Effector memory CD4-positive, alpha-beta T cell (primary cell): Measurements from ENCODE around the gene ELAVL2.

Source experiments
- DNase-seq, 3 donors: peaks; one replicate each; pipeline ENCODE4 v3.0.0-alpha.2; 2020
- H3K27ac ChIP-seq: 2 replicates; pipeline ENCODE4 v1.7.0; 2013; ENCODE audit warnings: mild to moderate bottlenecking, low read length, moderate library complexity; ENCODE audit not compliant: insufficient read depth, poor library complexity, severe bottlenecking
- H3K27me3 ChIP-seq: replicated peaks from 2 replicates; pipeline ENCODE4 v1.7.0; 2013; ENCODE audit warnings: mild to moderate bottlenecking, low read length; ENCODE audit not compliant: insufficient read depth, control insufficient read depth, poor library complexity, severe bottlenecking
- H3K36me3 ChIP-seq: 2 replicates; pipeline ENCODE4 v1.7.0; 2013; ENCODE audit warnings: mild to moderate bottlenecking, low read length, moderate library complexity; ENCODE audit not compliant: control insufficient read depth, insufficient read depth
- H3K4me1 ChIP-seq: 2 replicates; pipeline ENCODE4 v1.7.0; 2013; ENCODE audit warnings: low read length, mild to moderate bottlenecking; ENCODE audit not compliant: control insufficient read depth, insufficient read depth, poor library complexity, severe bottlenecking
- H3K4me3 ChIP-seq: 2 replicates; pipeline ENCODE4 v1.7.0; 2013; ENCODE audit warnings: low read length, low read depth, mild to moderate bottlenecking; ENCODE audit not compliant: insufficient read depth, poor library complexity, severe bottlenecking
- H3K9me3 ChIP-seq: 2 replicates; pipeline ENCODE4 v1.7.0; 2013; ENCODE audit warnings: mild to moderate bottlenecking, low read length, moderate library complexity; ENCODE audit not compliant: control insufficient read depth

ELAVL2 gene

GRCh38 chr9:23830929-23831730 lies 5.1 kb upstream of the ELAVL2 start:
- H3K4me1 ChIP-seq: no peaks in the 10 kb centered on the region
- DNase-seq: no peak
- H3K27me3 ChIP-seq: no peaks in the 10 kb centered on the region
- H3K27ac ChIP-seq: no peak overlapping the region
- H3K4me3 ChIP-seq: no peak overlapping the region
- no peaks in the 10 kb centered on the region for H3K9me3 ChIP-seq
- H3K36me3 ChIP-seq: no peaks in the 10 kb centered on the region

- Histone ChIP-seq H3K9me3 (no peaks in the 10 kb centered on the region), H3K27me3 (no peaks in the 10 kb centered on the region), H3K4me3 (no peak overlapping the region), H3K27ac (no peak overlapping the region), H3K4me1 (no peaks in the 10 kb centered on the region), H3K36me3 (no peaks in the 10 kb centered on the region)
- no peak for DNase-seq
Observed at GRCh38 chr9:23830476-23830805, 4.4 kb upstream of the ELAVL2 start.

GRCh38 chr9:23829580-23830475 lies 3.8 kb upstream of the ELAVL2 start:
- Histone ChIP-seq H3K27ac (no peak overlapping the region), H3K27me3 (peaks cover under 1% of the 10 kb centered on the region), H3K9me3 (no peaks in the 10 kb centered on the region), H3K4me1 (no peaks in the 10 kb centered on the region), H3K4me3 (no peak overlapping the region), H3K36me3 (no peaks in the 10 kb centered on the region)
- DNase-seq: no peak

- H3K27ac ChIP-seq: no peak overlapping the region
- H3K4me3 ChIP-seq: peak overlapping the region; percentile 38
- no peaks in the 10 kb centered on the region for H3K4me1 ChIP-seq
- no peaks in the 10 kb centered on the region for H3K36me3 ChIP-seq
- H3K27me3 ChIP-seq: peaks cover 15% of the 10 kb centered on the region
- no peak for DNase-seq
- H3K9me3 ChIP-seq: no peaks in the 10 kb centered on the region
Observed at GRCh38 chr9:23825700-23826099, 340 bp downstream of the ELAVL2 start.

- Histone ChIP-seq H3K27me3 (peaks cover 17% of the 10 kb centered on the region), H3K4me3 (no peak overlapping the region), H3K4me1 (no peaks in the 10 kb centered on the region), H3K27ac (no peak overlapping the region), H3K9me3 (no peaks in the 10 kb centered on the region), H3K36me3 (no peaks in the 10 kb centered on the region)
- no peak for DNase-seq
Observed at GRCh38 chr9:23824830-23825591, 1.0 kb downstream of the ELAVL2 start.

GRCh38 chr9:23823986-23824829 lies 1.8 kb downstream of the ELAVL2 start:
- H3K36me3 ChIP-seq: no peaks in the 10 kb centered on the region
- no peak overlapping the region for H3K27ac ChIP-seq
- no peaks in the 10 kb centered on the region for H3K9me3 ChIP-seq
- DNase-seq: no peak
- H3K4me1 ChIP-seq: no peaks in the 10 kb centered on the region
- H3K27me3 ChIP-seq: peaks cover 17% of the 10 kb centered on the region
- H3K4me3 ChIP-seq: no peak overlapping the region

GRCh38 chr9:23823269-23823668 lies 2.8 kb downstream of the ELAVL2 start:
- Histone ChIP-seq H3K27me3 (peaks cover 17% of the 10 kb centered on the region), H3K4me1 (no peaks in the 10 kb centered on the region), H3K36me3 (no peaks in the 10 kb centered on the region), H3K4me3 (no peak overlapping the region), H3K27ac (no peak overlapping the region), H3K9me3 (no peaks in the 10 kb centered on the region)
- DNase-seq: no peak

GRCh38 chr9:23822261-23823169 lies 3.5 kb downstream of the ELAVL2 start:
- Histone ChIP-seq H3K4me1 (no peaks in the 10 kb centered on the region), H3K27ac (no peak overlapping the region), H3K4me3 (no peak overlapping the region), H3K9me3 (no peaks in the 10 kb centered on the region), H3K27me3 (peaks cover 17% of the 10 kb centered on the region), H3K36me3 (no peaks in the 10 kb centered on the region)
- DNase-seq: no peak
